Superior temporal gyrus (tissue), 1 donor: Measurements from ENCODE around the gene SHD.
"Not testable (repeated sequence)": the region's sequence is repeated elsewhere in the genome, so short reads cannot be mapped to it uniquely, and the experiment has no call there.

ENCODE experiments used
- DNase-seq: peaks from one replicate; pipeline ENCODE4 v3.0.0-alpha.2; 2016; ENCODE audit errors: extremely low spot score

Gene SHD

GRCh38 chr19:4267101-4267900 lies 11.8 kb upstream of the SHD start:
- DNase-seq, result peak; percentile 36

- no peak for DNase-seq
These were observed 10.9 kb upstream of the SHD start for GRCh38 chr19:4267901-4268815.

- DNase-seq, result no peak
These were observed 10.1 kb upstream of the SHD start for GRCh38 chr19:4268816-4269430.

- no peak for DNase-seq
These were observed 6.2 kb upstream of the SHD start for GRCh38 chr19:4272894-4273293.

- DNase-seq, result not testable (repeated sequence)
These were observed 4.8 kb upstream of the SHD start for GRCh38 chr19:4274321-4274686.

GRCh38 chr19:4277191-4277696 lies 1.8 kb upstream of the SHD start:
- DNase-seq, result no peak

- DNase-seq, result no peak
These were observed 1.1 kb upstream of the SHD start for GRCh38 chr19:4278010-4278409.

- DNase-seq, result no peak
These were observed 132 bp downstream of the SHD start for GRCh38 chr19:4279267-4279529.

- no peak for DNase-seq
These were observed 710 bp downstream of the SHD start for GRCh38 chr19:4279530-4280422.

GRCh38 chr19:4284176-4284958 lies 5.3 kb downstream of the SHD start:
- no peak for DNase-seq

- no peak for DNase-seq
These were observed 5.9 kb downstream of the SHD start for GRCh38 chr19:4284974-4285373.

- not testable (repeated sequence) for DNase-seq
These were observed 7.1 kb downstream of the SHD start for GRCh38 chr19:4286141-4286540.

- DNase-seq, result no peak
These were observed 9.2 kb downstream of the SHD start for GRCh38 chr19:4288091-4288777.

GRCh38 chr19:4291184-4291732 lies 12.2 kb downstream of the SHD start:
- DNase-seq, result no peak

- DNase-seq, result no peak
These were observed 13.4 kb downstream of the SHD start for GRCh38 chr19:4292515-4292914.

GRCh38 chr19:4294389-4294788 lies 15.3 kb downstream of the SHD start:
- DNase-seq, result no peak

- peak; percentile 64 for DNase-seq
These were observed 17.1 kb downstream of the SHD start for GRCh38 chr19:4295972-4296771.

GRCh38 chr19:4297901-4298809 lies 19.1 kb downstream of the SHD start:
- no peak for DNase-seq
